GM12878 (cell line): ENCODE results near the gene RASGRF2. TPM values are rescaled to one million over a fixed set of nuclear protein-coding genes. Genes with fewer than 3 reads are reported as not detected.

Source experiments
- ATF7 ChIP-seq: fragments of 450-650 bp; IDR thresholded peaks from 2 replicates; pipeline ENCODE4 v1.6.1; 2016; ENCODE audit warnings: low read depth, mild to moderate bottlenecking
- CBX3 ChIP-seq: fragments of 200-600 bp; sonication (generic); IDR thresholded peaks from 2 replicates; pipeline ENCODE4 v1.6.1; 2016; ENCODE audit warnings: low read depth, borderline replicate concordance
- CHD2 ChIP-seq: IDR thresholded peaks from 2 replicates; pipeline ENCODE4 v1.6.1; 2011; ENCODE audit warnings: low read depth, low read length, improper control_type of control experiment, borderline replicate concordance
- CUX1 ChIP-seq: IDR thresholded peaks from 2 replicates; pipeline ENCODE4 v1.6.1; 2012; ENCODE audit warnings: improper control_type of control experiment, low read depth, low read length; ENCODE audit not compliant: insufficient replicate concordance
- EP300 ChIP-seq, 2 experiments: fragments of 150-350 bp in 1 of 2; IDR thresholded peaks; 2 replicates each; pipeline ENCODE4 v1.6.1; 2011 to 2012; ENCODE audit warnings: low read depth in 2 of 2, low read length in 2 of 2, borderline replicate concordance in 1 of 2, improper control_type of control experiment in 1 of 2, inconsistent platforms in 1 of 2; ENCODE audit not compliant: control insufficient read depth in 1 of 2
- HCFC1 ChIP-seq: fragments of 150-350 bp; IDR thresholded peaks from 2 replicates; pipeline ENCODE4 v1.6.1; 2014; ENCODE audit warnings: low read length
- IKZF2 ChIP-seq, 2 experiments: fragments of 450-650 bp; IDR thresholded peaks; 2 replicates each; pipeline ENCODE4 v1.6.1; 2017; ENCODE audit warnings: mild to moderate bottlenecking in 2 of 2, moderate library complexity in 2 of 2
- IRF4 ChIP-seq: IDR thresholded peaks from 2 replicates; pipeline ENCODE4 v1.6.1; 2011; ENCODE audit warnings: low read depth, low read length
- KAT2A ChIP-seq: conservative IDR thresholded peaks from 2 replicates; pipeline ENCODE4 v1.6.1; 2011; ENCODE audit warnings: low read depth, low read length; ENCODE audit not compliant: control insufficient read depth
- NFYA ChIP-seq: IDR thresholded peaks from 2 replicates; pipeline ENCODE4 v1.6.1; 2011; ENCODE audit warnings: low read depth, mild to moderate bottlenecking, low read length, improper control_type of control experiment, borderline replicate concordance
- NR2C1 ChIP-seq: fragments of 450-650 bp; IDR thresholded peaks from 2 replicates; pipeline ENCODE4 v1.6.1; 2017; ENCODE audit warnings: antibody characterized with exemption, mild to moderate bottlenecking, moderate library complexity
- NR2F1 ChIP-seq: fragments of 450-650 bp; conservative IDR thresholded peaks from 2 replicates; pipeline ENCODE4 v1.6.1; 2017; ENCODE audit warnings: mild to moderate bottlenecking
- PAX5 ChIP-seq: IDR thresholded peaks from 2 replicates; pipeline ENCODE4 v1.6.1; 2011; ENCODE audit warnings: low read depth, low read length, borderline replicate concordance
- POLR2AphosphoS5 ChIP-seq: IDR thresholded peaks from 2 replicates; pipeline ENCODE4 v1.6.1; 2011; ENCODE audit warnings: mild to moderate bottlenecking, low read length, inconsistent platforms
- RCOR1 ChIP-seq: conservative IDR thresholded peaks from 2 replicates; pipeline ENCODE4 v1.6.1; 2012; ENCODE audit warnings: low read depth, low read length, improper control_type of control experiment
- SPI1 ChIP-seq: IDR thresholded peaks from 2 replicates; pipeline ENCODE4 v1.6.1; 2011; ENCODE audit warnings: low read depth, mild to moderate bottlenecking, low read length, moderate library complexity, borderline replicate concordance; ENCODE audit not compliant: insufficient read depth
- TCF12 ChIP-seq: IDR thresholded peaks from 2 replicates; pipeline ENCODE4 v1.6.1; 2011; ENCODE audit warnings: low read depth, mild to moderate bottlenecking, low read length
- ZNF592 ChIP-seq: fragments of 450-650 bp; IDR thresholded peaks from 2 replicates; pipeline ENCODE4 v1.6.1; 2017; ENCODE audit warnings: mild to moderate bottlenecking, moderate library complexity
- polyA plus RNA-seq, 11 experiments: library from polyadenylated mRNA; depleted of rRNA in 4 of 11; unstranded in 6 of 11; stranded (reverse) in 5 of 11; fragments of >200 nt; fragmentation: Nextera tagmentation in 4 of 11; fragmentation: Illumina TruSeq in 1 of 11; extraction: Ambion mirVana in 4 of 11; extraction: Trizol in 1 of 11; gene quantifications; 1 replicate in 1 of 11; 2 replicates in 10 of 11; pipeline versions ENCODE4 v1.2.1 to v1.2.3, GENCODE V29; 2011 to 2016; ENCODE audit warnings: inconsistent platforms in 2 of 11, missing spikeins in 2 of 11, low read depth in 1 of 11
- total RNA-seq, 4 experiments: library from RNA; depleted of rRNA in 3 of 4; stranded (reverse); fragments of >200 nt in 3 of 4; fragmentation: Illumina TruSeq in 1 of 4; extraction: Trizol in 1 of 4; gene quantifications; 2 replicates each; pipeline versions ENCODE4 v1.2.1 to v1.2.3, GENCODE V29; 2013 to 2021
- TF ChIP-seq, protein P1 (sequence below): fragments of 450-650 bp; IDR thresholded peaks from 2 replicates; pipeline ENCODE4 v1.6.1; 2017; ENCODE audit warnings: mild to moderate bottlenecking

The RASGRF2 gene
- total and polyA plus RNA-seq, 10 of the 15 experiments (the other 5 are each of a cell fraction or from before 2014, with no cell fraction given) = 0.05 to 0.24 (median 0.07) TPM

GRCh38 chr5:81156732-81157131 lies 196.6 kb downstream of the RASGRF2 start (continued):
- TF ChIP-seq CUX1 (peak; percentile 98), TCF12 (no peak), ZNF592 (no peak), CBX3 (no peak), CHD2 (no peak), NR2C1 (no peak), NFYA (no peak), PAX5 (no peak), RCOR1 (no peak), NR2F1 (no peak), IRF4 (no peak), POLR2AphosphoS5 (no peak), EP300 (IDR thresholded peaks at IDR 0.05; ENCODE audit: borderline replicate concordance in 1 of 2, control insufficient read depth in 1 of 2, low read depth in 2 of 2, low read length in 2 of 2) (peak in 1 of 2 experiments; percentile 36; a peak in 1 of 4 replicates), IKZF2 (IDR thresholded peaks at IDR 0.05) (peak; percentile 42 to 61; a peak in 2 of 4 replicates), HCFC1 (no peak), ATF7 (peak; percentile 59), SPI1 (no peak), KAT2A (no peak)
- TF ChIP-seq, protein P1, sequence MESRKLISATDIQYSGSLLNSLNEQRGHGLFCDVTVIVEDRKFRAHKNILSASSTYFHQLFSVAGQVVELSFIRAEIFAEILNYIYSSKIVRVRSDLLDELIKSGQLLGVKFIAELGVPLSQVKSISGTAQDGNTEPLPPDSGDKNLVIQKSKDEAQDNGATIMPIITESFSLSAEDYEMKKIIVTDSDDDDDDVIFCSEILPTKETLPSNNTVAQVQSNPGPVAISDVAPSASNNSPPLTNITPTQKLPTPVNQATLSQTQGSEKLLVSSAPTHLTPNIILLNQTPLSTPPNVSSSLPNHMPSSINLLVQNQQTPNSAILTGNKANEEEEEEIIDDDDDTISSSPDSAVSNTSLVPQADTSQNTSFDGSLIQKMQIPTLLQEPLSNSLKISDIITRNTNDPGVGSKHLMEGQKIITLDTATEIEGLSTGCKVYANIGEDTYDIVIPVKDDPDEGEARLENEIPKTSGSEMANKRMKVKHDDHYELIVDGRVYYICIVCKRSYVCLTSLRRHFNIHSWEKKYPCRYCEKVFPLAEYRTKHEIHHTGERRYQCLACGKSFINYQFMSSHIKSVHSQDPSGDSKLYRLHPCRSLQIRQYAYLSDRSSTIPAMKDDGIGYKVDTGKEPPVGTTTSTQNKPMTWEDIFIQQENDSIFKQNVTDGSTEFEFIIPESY = no peak; the same call in 1 of the 2 replicates
